GM23338 (cell line): ENCODE measurements around the gene CCDC187. TPM values are rescaled to one million over a fixed set of nuclear protein-coding genes. Genes with fewer than 3 reads are reported as not detected.

Experiments
- ATAC-seq: fragments of 200-7000 bp; cut with Tn5 transposase; 3 replicates; pipeline ENCODE4 v1.9.1; 2020
- DNase-seq: peaks from one replicate; pipeline ENCODE4 v3.0.0-alpha.2; 2015; ENCODE audit warnings: low spot score
- H2AFZ ChIP-seq: fragments of 200-600 bp; sonication (generic); 2 replicates; pipeline ENCODE4 v1.8.0; 2016; ENCODE audit warnings: antibody characterized with exemption, mild to moderate bottlenecking, moderate library complexity
- H3F3A ChIP-seq: fragments of 200-600 bp; sonication (generic); replicated peaks from 2 replicates; pipeline ENCODE4 v1.8.0; 2017; ENCODE audit warnings: antibody characterized with exemption, mixed run types, low read depth
- H3K27ac ChIP-seq: fragments of 200-600 bp; sonication (generic); 2 replicates; pipeline ENCODE4 v1.6.1; 2016; ENCODE audit warnings: low read depth
- H3K27me3 ChIP-seq: fragments of 200-600 bp; sonication (generic); 2 replicates; pipeline ENCODE4 v1.8.0; 2016; ENCODE audit warnings: mild to moderate bottlenecking, mixed run types, moderate library complexity; ENCODE audit not compliant: insufficient read depth
- H3K36me3 ChIP-seq: fragments of 200-600 bp; sonication (generic); 2 replicates; pipeline ENCODE4 v1.8.0; 2016; ENCODE audit warnings: mild to moderate bottlenecking; ENCODE audit not compliant: insufficient read depth
- H3K4me1 ChIP-seq: fragments of 200-600 bp; sonication (generic); 2 replicates; pipeline ENCODE4 v1.8.0; 2016; ENCODE audit warnings: mild to moderate bottlenecking, moderate library complexity; ENCODE audit not compliant: insufficient read depth
- H3K4me2 ChIP-seq: fragments of 200-600 bp; sonication (generic); 2 replicates; pipeline ENCODE4 v1.7.1; 2017; ENCODE audit warnings: mixed run types
- H3K4me3 ChIP-seq: fragments of 200-600 bp; sonication (generic); 2 replicates; pipeline ENCODE4 v1.6.1; 2016; ENCODE audit warnings: mixed run types
- H3K79me2 ChIP-seq: fragments of 200-600 bp; sonication (generic); replicated peaks from 2 replicates; pipeline ENCODE4 v1.8.0; 2017; ENCODE audit warnings: mild to moderate bottlenecking; ENCODE audit not compliant: insufficient read depth
- H3K9me2 ChIP-seq: fragments of 200-600 bp; sonication (generic); 2 replicates; pipeline ENCODE4 v1.8.0; 2017; ENCODE audit not compliant: insufficient read depth
- H4K20me1 ChIP-seq: fragments of 200-600 bp; sonication (generic); replicated peaks from 2 replicates; pipeline ENCODE4 v1.8.0; 2017; ENCODE audit warnings: mild to moderate bottlenecking; ENCODE audit not compliant: insufficient read depth
- H3K27ac Mint-ChIP-seq: 2 replicates; pipeline ENCODE4 v1.8.0; 2020; ENCODE audit warnings: inconsistent platforms, mild to moderate bottlenecking, moderate library complexity, mixed read lengths
- H3K27me3 Mint-ChIP-seq: 3 replicates; pipeline ENCODE4 v1.8.0; 2022; ENCODE audit warnings: low read depth, mild to moderate bottlenecking, moderate library complexity, mixed read lengths, inconsistent platforms; ENCODE audit not compliant: insufficient read depth, poor library complexity
- H3K36me3 Mint-ChIP-seq: 3 replicates; pipeline ENCODE4 v1.8.0; 2021; ENCODE audit warnings: low read depth, mild to moderate bottlenecking, inconsistent platforms, moderate library complexity, mixed read lengths
- H3K4me1 Mint-ChIP-seq: 3 replicates; pipeline ENCODE4 v1.8.0; 2020; ENCODE audit warnings: mild to moderate bottlenecking, inconsistent platforms, mixed read lengths
- H3K4me3 Mint-ChIP-seq: 3 replicates; pipeline ENCODE4 v1.8.0; 2021; ENCODE audit warnings: moderate library complexity, mild to moderate bottlenecking, inconsistent platforms, mixed read lengths
- H3K9me3 Mint-ChIP-seq: 3 replicates; pipeline ENCODE4 v1.8.0; 2020; ENCODE audit warnings: moderate library complexity, mild to moderate bottlenecking, inconsistent platforms, mixed read lengths
- CREB1 ChIP-seq: fragments of 250-450 bp; sonication (Bioruptor Pico); IDR thresholded peaks from 2 replicates; pipeline ENCODE4 v1.5.0; 2020; ENCODE audit warnings: low read depth, mild to moderate bottlenecking, moderate library complexity
- ETS1 ChIP-seq: IDR thresholded peaks from 2 replicates; pipeline ENCODE4 v1.6.1; 2016; ENCODE audit warnings: antibody characterized with exemption
- EZH2 ChIP-seq: fragments of 200-600 bp; sonication (generic); IDR thresholded peaks from one replicate; pipeline ENCODE4 v1.8.0; 2017; ENCODE audit warnings: antibody characterized with exemption, mild to moderate bottlenecking, low read depth; ENCODE audit not compliant: unreplicated experiment
- EZH2phosphoT487 ChIP-seq: fragments of 200-600 bp; sonication (generic); IDR thresholded peaks from one replicate; pipeline ENCODE4 v1.8.1; 2018; ENCODE audit warnings: antibody characterized with exemption; ENCODE audit not compliant: unreplicated experiment
- JUNB ChIP-seq: IDR thresholded peaks from one replicate; pipeline ENCODE4 v1.6.1; 2016; ENCODE audit warnings: antibody characterized with exemption; ENCODE audit not compliant: unreplicated experiment
- NANOG ChIP-seq: IDR thresholded peaks from 2 replicates; pipeline ENCODE4 v1.6.1; 2016; ENCODE audit warnings: antibody characterized with exemption, borderline replicate concordance
- POLR2AphosphoS5 ChIP-seq: IDR thresholded peaks from 2 replicates; pipeline ENCODE4 v1.6.1; 2016; ENCODE audit warnings: antibody characterized with exemption, low read depth
- REST ChIP-seq: IDR thresholded peaks from one replicate; pipeline ENCODE4 v1.6.1; 2018; ENCODE audit warnings: antibody characterized with exemption; ENCODE audit not compliant: unreplicated experiment
- STAT1 ChIP-seq: IDR thresholded peaks from one replicate; pipeline ENCODE4 v1.6.1; 2016; ENCODE audit warnings: antibody characterized with exemption; ENCODE audit not compliant: unreplicated experiment
- ZNF114 ChIP-seq: fragments of 250-450 bp; sonication (Bioruptor Pico); IDR thresholded peaks from 2 replicates; pipeline ENCODE4 v1.5.0; 2020; ENCODE audit warnings: mild to moderate bottlenecking, moderate library complexity
- ZNF331 ChIP-seq: fragments of 250-450 bp; sonication (Bioruptor Pico); IDR thresholded peaks from 2 replicates; pipeline ENCODE4 v1.5.0; 2020; ENCODE audit warnings: low read depth, mild to moderate bottlenecking, moderate library complexity
- polyA plus RNA-seq: library from polyadenylated mRNA; unstranded; fragments of >200 nt; fragmentation: Nextera tagmentation; extraction: Ambion mirVana; gene quantifications from 2 replicates; pipeline ENCODE4 v1.2.1, GENCODE V29; 2016
- total RNA-seq: library from RNA; depleted of rRNA; stranded (reverse); fragments of >200 nt; shearing (Covaris generic); gene quantifications from 2 replicates; pipeline ENCODE4 v1.2.3, GENCODE V29; 2014
- TF ChIP-seq, protein P1 (sequence below), 2 experiments: fragments of 200-600 bp in 1 of 2; sonication (generic) in 1 of 2; conservative IDR thresholded peaks; 2 replicates each; pipeline versions ENCODE4 v1.5.1 to v1.6.1; 2016 to 2017; ENCODE audit warnings: antibody characterized with exemption in 2 of 2, low read depth in 2 of 2, mild to moderate bottlenecking in 2 of 2, moderate library complexity in 1 of 2
- TF ChIP-seq, protein P2 (sequence below): fragments of 250-450 bp; sonication (Bioruptor Pico); IDR thresholded peaks from 2 replicates; pipeline ENCODE4 v1.5.0; 2020; ENCODE audit warnings: mild to moderate bottlenecking, moderate library complexity

CCDC187 gene
- total and polyA plus RNA-seq, 2 experiments from 2014 or later, result 0.14 TPM; not detected in 1

DNA sequence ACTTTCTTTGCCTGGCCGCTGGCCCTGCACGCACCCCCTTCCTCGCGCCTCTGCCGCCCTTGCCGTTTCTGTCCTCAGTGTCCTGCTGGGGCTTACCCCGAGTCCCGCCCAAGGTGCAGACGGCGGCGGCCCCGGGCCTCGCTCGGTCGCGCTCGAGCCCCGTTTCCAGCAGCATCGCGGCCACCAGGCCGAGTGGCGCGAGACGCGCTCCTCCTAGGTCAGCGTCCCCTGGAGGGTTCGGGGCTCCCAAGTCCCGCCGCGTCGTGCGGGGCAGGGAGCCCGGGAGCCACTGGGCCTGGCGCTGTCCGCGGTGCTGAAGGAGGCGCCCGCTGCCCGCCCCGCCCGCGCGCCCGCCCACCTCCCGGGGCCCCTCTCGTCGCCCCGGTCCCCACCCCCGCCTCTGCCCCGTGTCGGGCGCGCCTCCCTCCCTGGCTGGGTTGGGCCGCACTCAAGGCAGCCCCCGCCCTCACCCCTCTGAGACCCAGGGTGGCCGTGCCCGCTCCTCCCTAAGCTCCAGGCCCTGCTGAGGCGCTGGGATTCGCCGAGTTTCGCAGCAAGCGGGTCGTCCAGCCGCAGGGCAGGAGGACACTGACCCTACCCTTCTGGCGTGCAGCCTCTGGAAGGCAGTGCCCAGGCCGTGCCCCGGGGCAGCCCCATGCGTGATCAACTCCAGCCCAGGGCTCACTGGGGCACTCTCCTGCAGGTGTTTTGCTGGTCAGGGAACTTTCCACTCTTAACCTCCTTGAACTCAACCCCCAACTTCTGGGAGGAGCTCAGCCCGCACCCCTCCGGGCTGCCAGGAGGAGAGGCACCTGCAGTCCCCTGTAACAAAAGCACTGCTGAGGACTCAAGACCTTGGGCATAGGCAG is 98.8 kb downstream of the CCDC187 start, which contains the start of gene LHX3:
LHX3 (minus strand) TSS at position 291 of the 869 bp plus-strand sequence; CDS start at position 175, 116 bp downstream.
- Histone ChIP-seq H3K4me1 (no peaks in the 10 kb centered on the region; the same call in 1 of the 2 replicates), H3F3A (0 out of 2 replicates have a peak, but pooled peaks cover 2% of the 10 kb centered on the region), H3K79me2 (no peaks in the 10 kb centered on the region), H3K27ac (no peak within 1 kb of the TSS), H3K9me2 (no peaks in the 10 kb centered on the region), H3K4me2 (peak within 1 kb of the TSS; percentile 66; the same call in 1 of the 2 replicates), H3K4me3 (peak within 1 kb of the TSS; percentile 38; the same call in 1 of the 2 replicates), H2AFZ (no peak within 1 kb of the TSS), H3K27me3 (peaks cover 62% of the 10 kb centered on the region), H3K36me3 (no peaks in the 10 kb centered on the region), H4K20me1 (peaks cover 19% of the 10 kb centered on the region)
- peaks cover 57% of the 10 kb centered on the region for H3K27me3 Mint-ChIP-seq
- H3K36me3 Mint-ChIP-seq, result peaks cover 7% of the 10 kb centered on the region
- H3K4me3 Mint-ChIP-seq, result peak within 1 kb of the TSS; percentile 48; the same call in 1 of the 3 replicates
- TF ChIP-seq EZH2phosphoT487 (no peak), ZNF331 (CRISPR knock-in tag) (no peak), JUNB (no peak), STAT1 (no peak), ETS1 (no peak), CREB1 (CRISPR knock-in tag) (no peak), REST (peak; percentile 81), EZH2 (no peak), POLR2AphosphoS5 (0 out of 2 replicates have a peak, but pooled peaks have one; percentile 17), ZNF114 (CRISPR knock-in tag) (no peak), NANOG (no peak)
- TF ChIP-seq, protein P1, sequence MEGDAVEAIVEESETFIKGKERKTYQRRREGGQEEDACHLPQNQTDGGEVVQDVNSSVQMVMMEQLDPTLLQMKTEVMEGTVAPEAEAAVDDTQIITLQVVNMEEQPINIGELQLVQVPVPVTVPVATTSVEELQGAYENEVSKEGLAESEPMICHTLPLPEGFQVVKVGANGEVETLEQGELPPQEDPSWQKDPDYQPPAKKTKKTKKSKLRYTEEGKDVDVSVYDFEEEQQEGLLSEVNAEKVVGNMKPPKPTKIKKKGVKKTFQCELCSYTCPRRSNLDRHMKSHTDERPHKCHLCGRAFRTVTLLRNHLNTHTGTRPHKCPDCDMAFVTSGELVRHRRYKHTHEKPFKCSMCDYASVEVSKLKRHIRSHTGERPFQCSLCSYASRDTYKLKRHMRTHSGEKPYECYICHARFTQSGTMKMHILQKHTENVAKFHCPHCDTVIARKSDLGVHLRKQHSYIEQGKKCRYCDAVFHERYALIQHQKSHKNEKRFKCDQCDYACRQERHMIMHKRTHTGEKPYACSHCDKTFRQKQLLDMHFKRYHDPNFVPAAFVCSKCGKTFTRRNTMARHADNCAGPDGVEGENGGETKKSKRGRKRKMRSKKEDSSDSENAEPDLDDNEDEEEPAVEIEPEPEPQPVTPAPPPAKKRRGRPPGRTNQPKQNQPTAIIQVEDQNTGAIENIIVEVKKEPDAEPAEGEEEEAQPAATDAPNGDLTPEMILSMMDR (conservative IDR thresholded peaks at IDR 0.05; ENCODE audit: low read depth in 2 of 2), result no peak
- TF ChIP-seq, protein P2, sequence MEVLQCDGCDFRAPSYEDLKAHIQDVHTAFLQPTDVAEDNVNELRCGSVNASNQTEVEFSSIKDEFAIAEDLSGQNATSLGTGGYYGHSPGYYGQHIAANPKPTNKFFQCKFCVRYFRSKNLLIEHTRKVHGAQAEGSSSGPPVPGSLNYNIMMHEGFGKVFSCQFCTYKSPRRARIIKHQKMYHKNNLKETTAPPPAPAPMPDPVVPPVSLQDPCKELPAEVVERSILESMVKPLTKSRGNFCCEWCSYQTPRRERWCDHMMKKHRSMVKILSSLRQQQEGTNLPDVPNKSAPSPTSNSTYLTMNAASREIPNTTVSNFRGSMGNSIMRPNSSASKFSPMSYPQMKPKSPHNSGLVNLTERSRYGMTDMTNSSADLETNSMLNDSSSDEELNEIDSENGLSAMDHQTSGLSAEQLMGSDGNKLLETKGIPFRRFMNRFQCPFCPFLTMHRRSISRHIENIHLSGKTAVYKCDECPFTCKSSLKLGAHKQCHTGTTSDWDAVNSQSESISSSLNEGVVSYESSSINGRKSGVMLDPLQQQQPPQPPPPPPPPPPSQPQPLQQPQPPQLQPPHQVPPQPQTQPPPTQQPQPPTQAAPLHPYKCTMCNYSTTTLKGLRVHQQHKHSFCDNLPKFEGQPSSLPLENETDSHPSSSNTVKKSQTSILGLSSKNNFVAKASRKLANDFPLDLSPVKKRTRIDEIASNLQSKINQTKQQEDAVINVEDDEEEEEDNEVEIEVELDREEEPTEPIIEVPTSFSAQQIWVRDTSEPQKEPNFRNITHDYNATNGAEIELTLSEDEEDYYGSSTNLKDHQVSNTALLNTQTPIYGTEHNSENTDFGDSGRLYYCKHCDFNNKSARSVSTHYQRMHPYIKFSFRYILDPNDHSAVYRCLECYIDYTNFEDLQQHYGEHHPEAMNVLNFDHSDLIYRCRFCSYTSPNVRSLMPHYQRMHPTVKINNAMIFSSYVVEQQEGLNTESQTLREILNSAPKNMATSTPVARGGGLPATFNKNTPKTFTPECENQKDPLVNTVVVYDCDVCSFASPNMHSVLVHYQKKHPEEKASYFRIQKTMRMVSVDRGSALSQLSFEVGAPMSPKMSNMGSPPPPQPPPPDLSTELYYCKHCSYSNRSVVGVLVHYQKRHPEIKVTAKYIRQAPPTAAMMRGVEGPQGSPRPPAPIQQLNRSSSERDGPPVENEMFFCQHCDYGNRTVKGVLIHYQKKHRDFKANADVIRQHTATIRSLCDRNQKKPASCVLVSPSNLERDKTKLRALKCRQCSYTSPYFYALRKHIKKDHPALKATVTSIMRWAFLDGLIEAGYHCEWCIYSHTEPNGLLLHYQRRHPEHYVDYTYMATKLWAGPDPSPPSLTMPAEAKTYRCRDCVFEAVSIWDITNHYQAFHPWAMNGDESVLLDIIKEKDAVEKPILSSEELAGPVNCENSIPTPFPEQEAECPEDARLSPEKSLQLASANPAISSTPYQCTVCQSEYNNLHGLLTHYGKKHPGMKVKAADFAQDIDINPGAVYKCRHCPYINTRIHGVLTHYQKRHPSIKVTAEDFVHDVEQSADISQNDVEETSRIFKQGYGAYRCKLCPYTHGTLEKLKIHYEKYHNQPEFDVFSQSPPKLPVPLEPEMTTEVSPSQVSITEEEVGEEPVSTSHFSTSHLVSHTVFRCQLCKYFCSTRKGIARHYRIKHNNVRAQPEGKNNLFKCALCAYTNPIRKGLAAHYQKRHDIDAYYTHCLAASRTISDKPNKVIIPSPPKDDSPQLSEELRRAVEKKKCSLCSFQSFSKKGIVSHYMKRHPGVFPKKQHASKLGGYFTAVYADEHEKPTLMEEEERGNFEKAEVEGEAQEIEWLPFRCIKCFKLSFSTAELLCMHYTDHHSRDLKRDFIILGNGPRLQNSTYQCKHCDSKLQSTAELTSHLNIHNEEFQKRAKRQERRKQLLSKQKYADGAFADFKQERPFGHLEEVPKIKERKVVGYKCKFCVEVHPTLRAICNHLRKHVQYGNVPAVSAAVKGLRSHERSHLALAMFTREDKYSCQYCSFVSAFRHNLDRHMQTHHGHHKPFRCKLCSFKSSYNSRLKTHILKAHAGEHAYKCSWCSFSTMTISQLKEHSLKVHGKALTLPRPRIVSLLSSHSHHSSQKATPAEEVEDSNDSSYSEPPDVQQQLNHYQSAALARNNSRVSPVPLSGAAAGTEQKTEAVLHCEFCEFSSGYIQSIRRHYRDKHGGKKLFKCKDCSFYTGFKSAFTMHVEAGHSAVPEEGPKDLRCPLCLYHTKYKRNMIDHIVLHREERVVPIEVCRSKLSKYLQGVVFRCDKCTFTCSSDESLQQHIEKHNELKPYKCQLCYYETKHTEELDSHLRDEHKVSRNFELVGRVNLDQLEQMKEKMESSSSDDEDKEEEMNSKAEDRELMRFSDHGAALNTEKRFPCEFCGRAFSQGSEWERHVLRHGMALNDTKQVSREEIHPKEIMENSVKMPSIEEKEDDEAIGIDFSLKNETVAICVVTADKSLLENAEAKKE (CRISPR knock-in tag), result no peak
- ATAC-seq (peak; percentile 50), DNase-seq (peak; percentile 84)
- H3K9me3 Mint-ChIP-seq, result no peaks in the 10 kb centered on the region
- H3K27ac Mint-ChIP-seq, result no peak within 1 kb of the TSS
- peaks cover 7% of the 10 kb centered on the region; the same call in 2 of the 3 replicates for H3K4me1 Mint-ChIP-seq
